CD4-positive, alpha-beta T cell treated with Interleukin-4 for 1 hour (primary cell): Measurements from ENCODE around the gene FKBP3.
"Not testable (repeated sequence)": the region's sequence is repeated elsewhere in the genome, so short reads cannot be mapped to it uniquely, and the experiment has no call there.

Experiments used
- DNase-seq, 2 donors: peaks; one replicate each; pipeline ENCODE4 v3.0.0-alpha.2; 2020 to 2022

Gene FKBP3

DNA sequence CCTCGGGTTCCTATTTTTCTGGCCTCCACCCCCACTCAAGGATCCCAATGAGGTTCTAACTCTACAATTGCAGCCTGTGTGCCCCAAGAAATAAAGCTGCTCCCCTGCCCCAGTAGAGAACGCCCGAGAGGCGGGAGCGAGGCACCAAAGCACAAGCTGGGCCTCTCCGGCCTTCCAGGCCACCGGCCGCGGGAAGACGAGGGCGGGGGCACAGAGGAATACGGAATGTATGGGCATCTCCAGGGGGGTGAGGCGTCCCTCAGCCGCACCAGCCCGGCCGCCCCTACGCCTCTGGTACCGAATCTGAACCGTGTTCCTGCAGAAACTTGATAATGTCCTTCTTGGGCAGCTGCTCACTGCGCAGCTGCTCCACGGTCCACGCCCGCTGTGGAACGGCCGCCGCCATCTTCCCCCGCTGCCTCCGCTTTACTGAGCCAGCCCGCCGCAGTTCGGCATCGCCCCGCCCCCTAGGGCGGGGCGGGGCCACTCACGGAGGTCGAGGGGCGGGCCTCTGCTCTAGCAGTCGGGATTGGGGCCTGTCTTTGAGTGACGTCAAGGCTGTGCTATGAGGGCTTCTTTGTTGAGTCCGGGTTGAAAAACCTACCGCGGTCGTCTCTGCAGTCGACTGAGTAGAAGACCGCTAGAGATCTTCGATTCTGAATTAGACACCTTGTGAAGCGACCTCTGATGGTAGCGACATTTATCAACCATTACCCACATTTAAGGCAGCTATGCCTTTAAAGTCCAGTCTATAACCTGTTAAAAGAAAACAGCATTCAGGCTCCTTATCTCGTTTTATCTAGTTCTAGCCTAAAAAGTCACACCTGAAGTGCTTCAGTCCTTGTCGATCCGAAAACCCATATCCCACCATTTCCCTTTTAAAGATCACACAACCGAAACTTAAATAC is at the start of gene FKBP3:
TSS of gene FKBP3 (minus strand) at position 431 of the 908 bp plus-strand sequence. CDS start at position 406, 25 bp downstream.
- DNase-seq: peak; percentile 98 to 99

DNA sequence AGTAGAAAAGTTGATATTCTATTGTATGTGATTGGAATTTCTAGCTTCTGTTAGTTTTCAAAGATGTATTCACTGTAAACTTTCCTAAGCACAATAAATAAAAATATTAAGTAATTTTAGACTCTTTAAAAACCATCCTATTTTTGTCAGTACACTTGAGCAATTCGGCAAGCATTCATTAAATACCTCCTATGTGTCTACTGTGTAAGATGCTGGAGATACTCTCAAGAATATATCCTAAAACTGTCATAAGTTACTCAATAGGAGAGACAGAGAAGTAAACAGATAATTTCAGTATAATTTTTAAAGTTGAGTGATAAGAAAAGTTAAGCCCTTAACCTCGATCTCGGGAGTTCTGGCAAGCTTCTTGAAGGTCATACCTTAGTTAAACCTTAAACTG is 47.5 kb upstream of the FKBP3 start:
- no peak for DNase-seq

DNA sequence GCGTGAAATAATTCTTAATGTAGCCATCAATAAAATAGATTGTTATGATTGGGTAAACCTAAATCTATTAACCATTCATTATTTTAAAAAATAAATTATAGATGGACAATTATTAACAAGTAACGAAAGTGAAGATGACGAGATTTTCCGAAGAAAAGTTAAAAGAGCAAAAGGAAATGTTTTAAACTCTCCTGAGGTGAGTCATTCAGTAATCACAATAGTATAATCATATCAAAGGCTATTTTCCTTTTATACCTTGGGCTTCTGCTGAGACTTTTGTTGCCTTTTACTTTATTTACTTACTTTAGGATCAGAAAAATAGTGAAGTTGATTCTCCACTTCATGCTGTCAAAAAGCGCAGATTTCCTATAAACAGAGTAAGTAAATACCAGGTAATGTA is 47.0 kb upstream of the FKBP3 start:
- DNase-seq: no peak

DNA sequence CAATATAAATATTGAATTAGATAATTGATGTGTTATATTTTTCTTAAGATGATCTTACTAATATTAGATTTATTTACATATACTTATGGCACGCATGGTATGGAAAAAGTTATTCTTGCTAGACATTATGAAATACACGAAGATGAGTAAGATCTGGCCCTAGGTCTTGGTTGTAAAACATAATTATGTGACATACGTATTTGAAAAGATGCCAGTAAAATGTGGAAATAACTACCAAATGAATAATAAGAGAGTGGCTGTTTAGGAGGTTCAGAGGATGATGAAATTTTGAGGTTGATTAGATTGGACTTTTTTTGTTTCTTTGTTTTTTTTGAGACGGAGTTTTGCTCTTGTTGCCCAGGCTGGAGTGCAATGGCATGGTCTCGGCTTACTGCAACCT is 42.8 kb upstream of the FKBP3 start:
- no peak for DNase-seq

DNA sequence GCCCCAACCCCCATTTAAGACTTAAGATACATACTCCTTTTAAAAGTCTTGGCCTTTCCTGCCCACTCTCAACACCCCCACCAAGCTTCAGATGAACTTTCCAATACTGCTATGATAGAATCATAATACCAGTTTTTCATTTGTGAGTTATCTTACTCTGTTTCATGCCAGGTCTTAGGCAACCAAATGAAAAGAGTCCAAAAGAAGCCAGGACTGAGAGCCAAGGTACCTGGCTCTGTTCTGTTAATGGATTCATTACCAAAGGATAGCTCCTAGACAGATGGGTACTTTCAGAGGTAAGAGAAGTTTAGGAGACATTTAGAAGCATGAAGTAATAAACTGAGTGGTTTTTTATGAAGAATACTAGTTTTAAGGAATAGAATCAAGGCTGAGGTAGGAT is 35.6 kb upstream of the FKBP3 start:
- no peak for DNase-seq

DNA sequence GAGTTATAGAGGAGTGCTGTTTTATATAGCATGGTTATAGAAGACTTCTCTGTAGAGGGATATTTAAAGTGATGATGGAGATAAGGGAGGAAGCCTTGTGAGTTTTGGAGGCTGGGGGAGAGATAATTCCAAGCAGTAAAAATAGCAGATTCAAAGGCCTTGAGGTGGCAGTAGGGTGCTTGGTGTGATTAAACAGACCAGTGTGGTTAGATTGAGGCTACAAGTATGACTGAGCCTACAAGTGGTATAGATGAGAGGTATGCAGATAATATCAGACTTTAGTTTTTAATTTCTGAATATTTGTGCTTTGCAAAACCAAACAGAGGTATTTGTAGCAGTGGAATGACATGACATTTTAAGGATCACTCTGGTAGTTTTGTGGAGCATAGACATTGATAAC is 21.8 kb upstream of the FKBP3 start:
- DNase-seq: no peak

DNA sequence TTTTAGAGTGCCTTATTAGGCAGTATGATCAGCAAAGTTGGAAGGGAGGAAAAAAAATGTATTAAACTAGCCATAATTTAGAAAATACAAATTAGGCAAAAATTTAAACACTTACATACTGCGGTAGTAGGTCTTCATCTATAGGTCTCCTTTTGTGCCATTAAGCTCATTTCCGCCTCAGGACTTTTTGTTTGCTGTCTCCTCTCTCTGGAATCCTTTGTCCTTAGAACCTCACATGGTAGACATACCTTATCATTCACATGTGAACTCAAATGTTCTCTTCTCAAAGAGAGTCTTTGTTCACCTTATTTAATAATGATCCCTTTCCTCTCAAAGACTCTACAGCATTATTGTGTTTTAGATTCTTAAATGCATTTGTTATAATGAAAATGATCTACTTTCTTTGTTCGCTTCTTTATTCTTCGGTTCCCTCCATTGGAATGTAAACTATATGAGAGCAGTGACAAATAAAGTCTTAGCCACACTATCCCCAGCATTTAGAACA is 16.2 kb upstream of the FKBP3 start:
- no peak for DNase-seq

DNA sequence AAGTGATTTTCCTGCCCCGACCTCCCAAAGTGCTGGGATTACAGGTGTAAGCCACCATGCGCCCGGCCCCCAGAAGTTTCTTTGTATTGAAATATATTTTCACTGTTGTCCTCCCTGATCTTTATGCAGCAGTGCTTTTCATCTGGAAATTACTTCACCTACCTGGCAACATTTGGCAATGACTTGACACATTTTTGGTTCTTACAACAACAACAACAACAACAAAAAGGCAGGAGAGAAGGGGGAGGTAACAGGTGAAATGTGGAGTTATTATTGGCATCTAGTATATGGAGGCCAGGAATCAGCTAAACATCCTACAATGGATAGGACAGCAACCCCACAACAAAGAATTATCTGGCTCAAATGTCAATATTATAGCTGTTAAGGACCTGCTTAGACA is 15.3 kb upstream of the FKBP3 start:
- DNase-seq: no peak

DNA sequence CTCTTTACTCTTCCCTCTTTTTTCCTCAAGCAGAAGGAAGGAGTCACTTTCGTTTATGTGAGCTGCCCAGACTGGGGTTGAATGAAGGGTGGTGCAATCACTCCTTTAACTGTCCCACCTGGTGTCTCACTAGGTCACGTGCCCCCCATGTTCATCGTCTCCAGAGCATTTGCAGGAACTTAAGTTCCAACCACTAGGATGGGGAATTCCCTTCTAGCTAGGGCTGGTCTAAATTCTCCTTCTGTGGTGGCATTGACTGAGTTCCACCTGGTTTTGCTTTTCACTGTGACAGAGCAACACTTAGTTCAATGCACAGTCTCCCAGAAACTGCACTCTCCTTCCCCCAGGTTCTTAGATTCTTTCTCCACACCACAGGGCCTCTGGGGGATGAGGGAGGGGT is 10.9 kb upstream of the FKBP3 start:
- DNase-seq: no peak

DNA sequence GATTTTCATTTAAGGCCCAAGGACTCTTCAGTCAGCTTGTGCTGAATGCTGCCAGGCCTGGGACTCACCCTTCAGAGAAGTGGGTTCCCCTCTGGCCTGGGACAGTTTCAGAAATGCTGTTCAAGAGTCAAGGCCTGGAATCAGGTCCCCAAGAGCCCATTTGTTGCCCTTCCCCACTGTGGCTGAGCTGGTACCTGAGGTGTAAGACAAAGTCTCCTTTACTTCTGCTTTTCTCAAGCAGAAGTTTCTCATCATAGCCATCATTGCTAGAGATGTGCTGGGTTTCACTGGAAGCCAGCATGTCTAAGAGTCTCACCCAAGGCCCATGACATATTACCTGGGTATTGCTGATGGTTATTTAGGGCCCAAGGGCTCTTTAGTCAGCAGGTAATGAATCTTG is 10.4 kb upstream of the FKBP3 start:
- DNase-seq: no peak

DNA sequence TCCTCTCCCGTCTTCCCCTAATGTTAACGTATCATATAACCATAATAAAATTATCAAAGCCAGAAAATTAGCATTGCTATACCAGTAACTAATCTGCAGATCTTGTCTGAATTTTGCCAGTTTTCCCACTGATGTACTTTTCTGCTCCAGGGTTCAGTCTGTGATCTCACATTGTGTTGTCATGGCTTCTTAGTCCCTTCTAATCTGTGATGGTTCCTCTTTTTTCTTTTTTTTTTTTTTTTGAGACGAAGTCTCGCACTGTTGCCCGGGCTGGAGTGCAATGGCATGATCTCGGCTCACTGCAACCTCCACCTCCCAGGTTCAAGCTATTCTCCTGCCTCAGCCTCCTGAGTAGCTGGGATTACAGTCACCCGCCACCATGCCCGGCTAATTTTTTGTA is 7.8 kb upstream of the FKBP3 start:
- DNase-seq: not testable (repeated sequence)

DNA sequence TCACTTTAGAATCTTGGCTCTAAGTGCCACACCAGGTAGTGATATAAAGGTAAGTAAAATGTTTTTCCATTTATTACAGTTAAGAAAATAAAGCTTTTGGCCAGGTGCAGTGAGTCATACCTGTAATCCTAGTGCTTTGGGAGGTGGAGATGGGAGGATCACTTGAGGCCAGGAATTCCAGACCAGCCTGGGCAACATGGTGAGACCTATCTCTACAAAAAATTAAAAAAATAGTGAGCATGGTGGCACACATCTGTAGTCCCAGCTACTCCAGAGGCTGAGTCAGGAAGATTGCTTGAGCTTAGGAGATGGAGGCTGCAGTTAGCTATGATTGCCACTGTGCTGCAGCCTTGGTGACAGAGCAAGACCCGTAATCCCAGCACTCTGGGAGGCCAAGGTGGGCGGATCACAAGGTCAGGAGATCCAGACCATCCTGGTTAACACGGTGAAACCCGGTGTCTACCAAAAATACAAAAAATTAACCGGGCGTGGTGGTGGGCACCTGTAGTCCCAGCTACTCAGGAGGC is 6.4 kb upstream of the FKBP3 start:
- no peak for DNase-seq

DNA sequence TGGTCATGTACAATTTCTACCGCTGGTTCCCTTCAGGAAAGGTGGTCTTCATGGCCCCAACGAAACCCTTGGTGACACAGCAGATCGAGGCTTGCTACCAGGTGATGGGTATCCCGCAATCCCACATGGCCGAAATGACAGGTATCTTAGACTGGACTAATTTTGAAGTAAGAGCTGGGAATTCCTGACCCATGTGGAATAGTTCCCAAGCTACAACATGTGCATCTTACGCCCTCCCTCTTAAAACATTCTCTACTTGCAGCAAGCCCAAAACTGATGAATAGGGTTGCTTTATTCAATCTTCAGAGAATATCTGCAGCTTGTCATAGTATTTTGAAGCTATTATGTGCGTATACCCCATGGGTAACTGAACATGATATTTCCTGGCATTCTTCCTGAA is 2.1 kb upstream of the FKBP3 start:
- no peak for DNase-seq

DNA sequence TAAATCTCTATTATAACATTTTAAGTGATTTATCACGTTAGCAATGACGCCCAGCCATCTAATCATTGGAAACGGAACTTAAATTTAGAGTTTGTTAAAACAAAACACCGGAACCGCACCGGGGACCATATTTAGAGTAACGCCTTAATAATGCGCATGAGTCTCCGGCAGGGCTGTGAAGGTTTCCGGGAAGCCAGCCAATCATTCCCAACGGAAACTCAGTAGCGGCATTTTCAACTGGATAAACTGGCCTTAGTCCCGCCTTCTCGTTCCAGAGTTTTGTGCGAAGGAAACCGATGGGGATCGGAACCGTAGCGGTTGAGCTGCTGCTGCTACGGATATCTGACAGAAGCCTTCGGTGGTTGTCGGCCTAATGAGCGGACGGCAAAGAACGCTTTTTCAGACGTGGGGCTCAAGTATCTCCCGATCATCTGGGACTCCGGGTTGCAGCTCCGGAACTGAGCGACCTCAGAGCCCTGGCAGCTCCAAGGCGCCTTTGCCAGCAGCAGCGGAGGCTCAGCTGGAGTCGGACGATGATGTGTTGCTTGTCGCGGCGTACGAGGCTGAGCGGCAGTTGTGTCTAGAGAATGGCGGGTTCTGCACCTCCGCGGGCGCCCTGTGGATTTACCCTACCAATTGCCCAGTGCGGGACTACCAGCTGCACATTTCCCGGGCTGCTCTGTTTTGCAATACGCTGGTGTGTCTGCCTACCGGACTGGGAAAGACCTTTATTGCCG is 1.5 kb upstream of the FKBP3 start, which contains the start of gene FANCM:
TSS of gene FANCM (plus strand) at position 272 of the 737 bp plus-strand sequence. CDS start at position 374, 102 bp downstream.
- DNase-seq: peak; percentile 90 to 94

DNA sequence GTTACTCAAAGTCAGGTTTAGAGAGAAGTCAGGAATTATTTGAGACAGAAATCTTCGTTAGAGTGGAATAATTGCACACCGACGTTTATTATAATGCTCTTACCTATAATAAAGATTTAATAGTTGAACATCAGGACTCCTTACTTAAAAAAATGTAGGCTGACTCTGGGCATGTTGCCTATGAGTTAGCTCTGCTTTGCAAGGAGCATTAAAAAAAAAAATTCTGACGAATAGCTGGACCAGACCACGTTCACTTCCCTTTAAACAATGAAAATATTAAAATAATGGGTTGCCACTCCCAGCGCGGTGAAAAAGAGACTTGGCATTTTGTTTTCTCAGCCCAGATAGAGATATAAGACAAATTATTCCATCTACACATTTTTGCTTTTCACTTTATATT is 875 bp upstream of the FKBP3 start:
- no peak for DNase-seq

DNA sequence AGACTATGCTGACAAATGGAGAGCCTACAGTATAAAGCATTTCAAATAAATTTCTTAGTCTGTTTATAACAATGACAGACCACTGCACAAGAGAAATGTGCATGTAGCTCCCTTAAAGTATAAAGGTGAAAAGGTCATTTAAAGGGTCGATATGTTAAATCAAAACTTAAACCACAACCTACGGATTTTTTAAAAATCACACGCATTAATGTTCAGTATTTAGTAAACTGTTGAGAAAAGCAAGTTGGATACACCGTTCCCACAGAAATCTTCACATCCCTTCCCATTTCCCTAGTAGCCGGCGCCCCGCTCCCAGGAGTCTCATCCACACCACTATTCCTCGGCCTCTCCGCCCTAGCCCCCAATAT is 614 bp downstream of the FKBP3 start:
- peak in 1 of 2 donors; percentile 3 for DNase-seq

DNA sequence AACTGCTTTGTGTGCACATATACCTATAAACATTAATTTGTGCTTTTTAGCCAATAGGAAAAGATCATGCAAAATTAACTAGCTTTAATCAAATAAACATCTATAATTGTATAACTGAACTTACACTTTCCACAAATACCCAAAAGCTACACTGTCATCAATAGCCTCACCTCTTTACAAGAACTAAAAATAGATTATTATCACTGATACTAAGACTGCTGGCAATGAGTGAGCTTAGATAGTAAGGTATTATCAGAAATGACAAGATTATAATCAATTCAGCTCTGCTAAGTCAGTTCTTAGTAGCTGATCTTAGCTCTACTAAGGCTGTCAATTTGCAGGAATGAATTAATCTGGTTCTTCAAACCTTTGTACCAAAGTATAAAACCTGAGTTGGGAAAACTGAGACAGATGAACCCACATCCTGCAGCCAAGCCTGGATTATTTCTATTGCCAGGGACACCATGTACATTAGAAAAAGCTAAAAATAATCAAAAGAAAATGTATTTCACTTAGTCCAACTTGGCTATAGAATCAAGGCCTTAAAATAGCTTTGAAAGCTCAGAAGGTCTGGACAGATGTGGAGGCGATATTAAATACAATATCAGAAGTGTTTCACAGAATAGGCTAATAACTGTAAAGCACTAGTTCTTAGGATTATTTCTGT is 5.2 kb downstream of the FKBP3 start:
- no peak for DNase-seq

DNA sequence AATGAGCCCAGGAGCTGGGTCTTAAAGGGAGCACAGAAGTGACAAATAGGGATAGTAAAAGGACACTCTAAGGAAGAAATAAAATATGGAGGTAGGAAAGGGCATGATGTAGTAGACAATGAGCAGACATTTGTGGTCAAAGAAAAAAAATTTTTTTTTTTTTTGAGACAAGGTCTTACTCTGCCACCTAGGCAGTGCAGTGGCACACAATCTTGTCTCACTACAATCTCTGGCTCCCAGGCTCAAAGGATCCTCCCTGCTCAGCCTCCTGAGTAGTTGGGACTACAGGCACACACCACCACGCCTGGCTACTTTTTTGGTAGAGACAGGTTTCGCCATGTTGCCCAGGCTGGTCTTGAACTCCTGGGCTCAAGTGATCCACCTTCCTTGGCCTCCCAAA is 8.5 kb downstream of the FKBP3 start:
- no peak for DNase-seq

DNA sequence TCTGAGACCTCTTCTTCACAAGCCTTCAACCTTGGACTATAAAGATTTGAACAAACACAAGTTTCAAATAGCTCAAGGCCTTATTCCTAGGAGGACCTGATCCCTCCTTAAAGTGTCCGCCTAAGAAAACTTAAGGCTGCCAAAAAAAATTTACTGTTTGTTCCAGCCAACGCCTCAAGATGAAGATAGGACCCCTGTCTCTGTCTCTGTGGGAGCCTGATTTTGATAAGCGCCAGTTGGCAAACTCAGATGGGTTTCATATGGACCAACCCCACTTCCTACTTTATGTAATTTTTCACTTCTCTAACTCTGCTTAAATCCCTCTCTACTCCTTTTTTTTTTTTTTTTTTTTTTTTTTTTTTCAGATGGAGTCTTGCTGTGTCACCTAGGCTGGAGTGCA is 11.0 kb downstream of the FKBP3 start:
- no peak for DNase-seq

DNA sequence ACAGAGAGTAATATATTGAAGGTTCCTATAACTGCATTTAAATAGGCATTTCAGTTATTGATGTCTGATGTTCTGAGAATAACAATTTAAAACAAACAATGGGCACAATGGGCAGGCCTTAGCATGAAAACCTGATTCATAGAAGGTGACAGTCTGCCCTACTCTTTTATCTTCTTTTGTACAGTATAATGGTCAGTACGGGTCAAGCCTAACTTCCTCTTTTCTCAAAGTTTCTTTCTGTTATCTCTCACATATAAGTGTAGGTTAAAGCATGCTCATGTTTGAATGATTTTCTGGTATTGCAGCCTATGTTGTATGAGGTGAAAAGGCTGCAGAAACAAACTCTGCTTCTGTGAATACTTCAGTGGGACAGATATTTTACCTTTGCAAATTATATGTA is 14.2 kb downstream of the FKBP3 start:
- DNase-seq: no peak

DNA sequence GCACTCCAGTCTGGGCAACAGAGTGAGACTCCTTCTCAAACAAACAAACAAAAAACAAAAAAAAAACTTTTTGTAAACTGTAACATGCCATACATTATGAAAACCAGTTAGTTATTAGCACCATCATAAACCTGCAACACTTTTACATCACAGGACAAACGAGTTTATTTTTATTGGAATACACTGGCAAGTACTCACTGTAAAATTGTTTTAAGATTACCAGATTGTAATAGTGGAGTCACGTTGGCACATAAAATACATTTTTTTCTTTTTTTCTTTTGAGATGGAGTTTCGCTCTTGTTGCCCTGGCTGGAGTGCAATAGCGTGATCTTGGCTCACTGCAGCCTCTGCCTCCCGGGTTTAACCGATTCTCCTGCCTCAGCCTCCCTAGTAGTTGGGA is 15.7 kb downstream of the FKBP3 start:
- no peak for DNase-seq

DNA sequence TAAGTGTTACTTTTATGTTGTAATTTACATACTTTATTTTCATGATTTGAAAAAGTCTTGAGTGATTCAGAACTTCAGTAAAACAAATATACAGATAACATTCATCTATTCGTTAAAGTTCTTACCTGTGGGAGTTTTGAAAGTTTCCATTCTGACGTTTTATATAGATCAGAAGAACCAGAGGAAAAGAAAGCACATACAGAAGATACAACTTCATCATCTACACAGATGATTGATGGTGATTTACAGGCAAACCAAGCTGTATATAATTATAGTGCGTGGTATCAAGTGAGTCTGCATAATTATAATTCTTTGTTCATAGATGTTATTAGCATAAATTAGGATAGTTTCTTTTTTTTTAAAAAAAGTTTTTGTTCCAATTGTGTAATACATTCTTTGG is 20.0 kb downstream of the FKBP3 start:
- DNase-seq: no peak
